GM21825 (cell line): ENCODE data around the gene SOAT1.

ENCODE experiments used
- ATAC-seq: cut with Tn5 transposase; IDR thresholded peaks from one replicate; pipeline ENCODE4 v1.9.1; 2021; ENCODE audit warnings: mild to moderate bottlenecking, moderate library complexity; ENCODE audit not compliant: unreplicated experiment

The SOAT1 gene

DNA sequence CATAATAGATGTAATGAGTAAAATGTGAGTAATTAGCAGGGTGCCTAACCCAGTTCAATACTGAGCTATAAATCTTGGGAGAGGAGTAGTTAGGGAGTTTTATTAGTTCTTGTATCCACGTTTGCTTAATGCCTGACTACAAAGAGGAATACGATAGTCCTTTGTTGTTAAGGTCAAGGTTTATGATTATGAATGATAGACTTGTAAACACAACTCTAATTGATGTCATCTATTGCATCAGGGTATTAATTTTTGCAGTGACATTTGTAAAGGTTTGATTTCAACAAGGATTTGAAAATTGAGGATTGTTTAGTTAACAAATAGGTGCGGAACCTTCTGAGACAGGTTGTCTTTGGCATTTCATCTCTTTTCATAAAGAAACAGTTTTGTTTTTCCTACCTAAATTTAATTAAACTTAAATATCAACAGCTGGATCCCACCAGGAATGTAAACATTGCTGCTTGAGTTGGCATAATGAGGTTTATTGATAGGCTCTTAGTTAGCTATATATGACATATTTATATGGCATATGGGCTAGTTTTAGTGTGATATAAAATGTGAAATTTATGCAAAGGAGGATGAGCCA is 9.7 kb downstream of the SOAT1 start:
- no peak for ATAC-seq

DNA sequence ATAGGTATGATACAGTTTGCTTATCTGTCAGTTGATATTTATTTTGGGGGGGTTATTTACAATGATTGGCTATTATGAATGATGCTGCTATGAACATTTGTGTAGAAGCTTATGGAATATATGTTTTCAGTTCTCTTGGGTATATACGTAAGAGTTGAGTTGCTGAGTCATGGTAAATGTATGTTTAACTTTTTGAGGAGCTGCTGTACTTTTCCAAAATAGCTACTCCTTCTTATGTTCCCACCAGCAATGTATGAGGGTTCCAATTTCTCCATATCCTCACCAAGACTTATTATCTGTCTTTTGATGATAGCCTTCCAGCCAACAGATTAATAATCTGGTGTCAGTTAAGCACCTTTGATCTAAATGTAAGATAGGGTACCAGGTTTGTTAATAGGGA is 11.9 kb downstream of the SOAT1 start:
- ATAC-seq, result no peak

DNA sequence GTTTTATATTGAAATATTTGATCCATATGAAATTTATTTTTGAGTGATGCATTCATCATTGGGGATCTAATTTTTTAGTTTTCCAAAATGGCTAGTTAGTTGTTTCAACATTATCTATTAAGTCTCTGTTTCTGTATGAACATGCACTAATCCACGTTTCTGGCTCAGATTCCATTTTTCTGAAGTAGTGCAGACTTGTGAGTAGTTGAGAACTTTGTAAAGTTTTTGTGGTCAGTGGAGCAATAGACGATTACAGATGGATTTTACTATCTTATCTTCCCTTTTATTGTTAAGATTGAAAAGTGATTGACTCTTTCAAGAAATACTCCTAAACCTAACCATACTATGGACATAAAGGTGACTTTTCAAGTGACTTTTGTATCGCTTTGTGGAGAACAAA is 16.7 kb downstream of the SOAT1 start:
- ATAC-seq, result no peak

DNA sequence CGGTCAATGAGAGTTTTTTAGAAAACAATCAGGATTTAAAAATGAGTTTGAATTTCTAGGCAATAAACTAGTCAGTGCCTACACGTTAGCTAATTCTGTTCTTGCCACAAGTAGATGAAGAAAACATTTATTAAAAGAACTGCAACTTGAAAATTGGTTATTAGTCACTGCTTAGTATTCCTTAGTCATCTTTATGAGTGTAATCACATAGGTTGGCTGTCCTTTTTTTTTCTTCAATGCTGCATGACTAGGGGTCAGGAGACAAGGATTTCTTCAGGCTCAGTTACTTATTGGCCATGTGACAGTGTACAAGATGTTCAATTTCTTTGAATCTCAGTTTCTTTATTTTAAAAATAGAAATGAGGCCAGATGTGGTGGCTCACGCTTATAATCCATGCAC is 17.1 kb downstream of the SOAT1 start:
- no peak for ATAC-seq

DNA sequence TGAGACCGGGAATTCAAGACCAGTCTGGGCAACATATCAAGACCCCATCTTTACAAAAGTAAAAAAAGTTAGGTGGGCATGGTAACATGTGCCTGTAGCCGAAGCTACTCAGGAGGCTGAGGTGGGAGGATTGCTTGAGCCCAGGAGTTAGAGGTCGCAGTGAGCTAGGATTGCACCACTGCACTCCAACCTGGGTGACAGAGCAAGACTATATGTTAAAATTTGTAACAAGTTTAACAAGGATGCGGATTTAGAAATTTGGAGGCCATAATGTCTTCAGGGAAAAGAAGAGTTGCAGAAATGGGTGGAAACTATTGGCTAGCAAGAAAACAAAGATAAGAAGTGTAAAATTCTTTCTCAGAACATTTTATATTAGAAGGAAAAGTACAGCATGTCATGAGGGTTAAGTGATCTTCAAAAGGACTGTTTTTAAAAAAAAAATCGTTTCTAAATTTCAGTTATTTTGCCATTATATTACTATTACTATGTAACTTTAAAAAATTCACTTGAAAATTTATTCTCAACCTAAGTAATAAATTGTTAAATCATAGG is 17.6 kb downstream of the SOAT1 start:
- no peak for ATAC-seq

DNA sequence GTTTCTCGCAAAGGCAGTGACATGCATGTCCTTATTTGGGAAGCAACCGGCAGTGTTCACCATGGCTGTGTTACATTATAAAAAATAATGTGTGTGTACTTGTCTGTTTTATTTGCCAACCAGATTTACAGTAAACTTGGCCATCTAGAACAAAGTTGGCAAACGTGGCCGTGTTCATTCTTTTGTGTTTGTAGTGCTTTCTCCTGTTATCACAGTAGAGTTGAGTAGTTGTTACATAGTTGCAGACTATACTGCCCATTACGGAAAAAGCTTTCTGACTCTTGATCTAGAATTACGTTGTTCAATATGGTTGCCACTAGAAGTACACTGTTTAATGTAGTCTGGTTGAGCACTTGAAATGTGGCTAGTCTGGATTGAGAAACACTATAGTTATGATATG is 19.4 kb downstream of the SOAT1 start:
- no peak for ATAC-seq

DNA sequence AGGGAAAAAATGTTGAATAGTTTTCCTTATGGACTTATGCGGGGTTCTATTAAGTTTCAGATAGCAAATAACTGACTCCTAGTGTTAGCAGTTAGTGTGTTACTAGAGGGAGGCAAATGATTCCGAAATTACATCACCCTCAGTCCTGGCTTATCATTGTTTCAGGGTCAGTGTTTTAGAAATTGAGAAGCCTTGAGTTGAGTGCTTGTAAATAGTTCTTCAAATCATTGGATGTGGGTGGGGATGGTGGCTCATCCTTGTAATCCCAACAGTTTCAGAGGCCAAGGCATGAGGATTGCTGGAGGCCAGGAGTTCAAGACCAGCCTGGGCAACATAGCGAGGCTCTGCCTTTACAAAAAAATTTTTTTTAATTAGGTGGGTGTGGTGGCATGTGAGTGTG is 21.3 kb downstream of the SOAT1 start:
- ATAC-seq, result no peak

DNA sequence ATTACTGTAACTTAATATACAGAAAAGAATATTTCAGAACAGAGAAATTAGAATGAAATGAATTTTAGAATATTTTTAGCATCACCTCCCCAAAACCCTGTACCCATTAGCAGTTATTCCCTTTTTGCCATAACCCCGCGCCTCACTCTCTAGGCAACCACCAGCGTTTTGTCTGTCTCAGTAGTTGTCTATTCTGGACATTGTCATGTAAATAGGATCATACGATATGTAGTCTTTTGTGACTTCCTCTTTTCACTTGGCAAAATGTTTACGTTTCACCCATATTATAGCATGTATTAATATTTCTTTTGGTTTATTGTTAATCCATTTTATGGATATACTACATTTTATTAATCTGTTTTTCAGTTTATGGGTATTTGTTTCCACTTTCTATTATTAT is 24.9 kb downstream of the SOAT1 start:
- ATAC-seq, result no peak

DNA sequence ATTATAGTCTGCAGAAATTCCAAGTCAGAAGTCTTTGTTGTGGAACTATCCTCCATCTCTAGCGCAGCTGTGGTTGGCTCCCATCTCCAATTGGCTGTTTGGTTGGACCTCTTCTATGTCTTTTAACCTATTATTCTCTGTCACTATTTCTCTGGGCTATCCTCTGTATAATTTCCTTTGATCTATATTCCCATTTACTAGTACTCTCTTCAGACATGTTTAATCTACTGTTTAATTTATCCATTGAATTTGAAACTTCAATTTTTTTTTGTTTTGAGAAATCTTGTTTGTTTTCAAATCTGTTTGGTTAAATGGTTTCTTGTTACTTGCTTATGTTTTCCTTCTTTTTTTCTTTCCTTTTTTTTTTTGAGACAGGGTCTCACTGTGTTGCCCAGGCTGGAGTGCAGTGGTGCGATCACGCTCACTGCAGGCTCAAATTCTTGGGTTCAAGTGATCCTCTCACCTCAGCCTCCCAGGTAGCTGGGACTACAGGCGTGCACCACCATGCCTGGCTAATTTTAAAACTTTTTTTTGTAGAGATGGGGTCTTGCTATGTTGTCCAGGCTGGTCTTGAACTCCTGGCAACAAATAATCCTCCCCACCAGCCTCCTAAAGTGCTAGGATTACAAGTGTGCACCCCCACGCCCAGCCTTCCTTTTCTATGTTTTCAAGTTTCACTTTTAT is 28.1 kb downstream of the SOAT1 start:
- no peak for ATAC-seq

DNA sequence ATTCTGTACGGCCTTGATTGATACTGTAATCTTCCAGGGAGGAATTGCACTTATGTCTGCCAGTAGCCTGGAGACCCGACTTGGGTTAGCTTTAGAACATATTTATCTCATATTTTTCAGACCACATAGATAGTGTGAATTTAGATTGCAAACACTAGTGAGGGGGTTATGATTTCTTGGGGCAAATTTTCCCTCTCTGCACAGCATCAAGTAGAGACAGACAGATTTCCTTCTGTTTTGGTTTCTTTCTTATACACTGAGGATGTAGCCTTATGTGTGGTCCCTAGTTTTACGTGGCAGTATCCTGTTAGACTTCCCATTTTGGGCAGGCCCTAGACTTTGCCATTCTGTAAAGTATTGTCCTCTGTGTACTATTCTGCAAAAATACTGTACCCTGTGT is 29.0 kb downstream of the SOAT1 start:
- ATAC-seq, result no peak

DNA sequence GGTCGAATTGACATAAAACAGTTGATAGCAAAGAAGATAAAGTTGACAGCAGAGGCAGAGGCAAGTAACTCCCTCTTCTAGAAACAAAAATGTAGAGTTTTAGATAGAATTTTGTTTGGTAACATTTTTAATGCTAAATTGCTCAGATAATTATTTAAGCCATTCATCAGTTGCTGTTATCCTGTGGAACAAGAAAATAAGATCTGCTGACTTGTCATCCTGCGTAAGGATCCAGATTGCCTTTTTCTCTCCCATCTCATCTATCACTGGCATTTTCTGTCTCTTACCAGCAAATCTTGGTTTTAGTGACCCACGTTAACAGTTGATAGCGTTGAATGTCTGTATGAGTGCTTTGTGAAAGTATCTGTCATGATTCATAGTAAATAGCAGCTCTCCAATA is 29.8 kb downstream of the SOAT1 start:
- no peak for ATAC-seq

DNA sequence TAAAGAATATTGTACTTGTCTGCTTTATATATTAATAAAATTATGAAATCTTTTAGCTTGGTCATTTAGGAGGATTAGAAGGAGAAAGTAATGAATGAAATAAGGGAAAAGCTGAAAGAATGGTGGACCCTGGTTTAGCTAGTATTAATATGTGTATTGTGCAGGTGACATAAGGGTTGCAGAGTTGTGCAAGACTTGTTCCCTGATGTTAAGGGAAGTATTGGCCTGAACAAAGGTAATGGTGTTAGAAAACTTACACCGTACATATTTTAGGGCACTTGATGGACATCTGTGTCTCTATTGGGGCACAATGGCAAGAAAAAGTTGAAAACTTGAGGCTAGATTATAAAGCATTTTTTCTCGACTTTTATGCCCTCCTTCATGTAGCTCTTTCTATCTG is 32.2 kb downstream of the SOAT1 start:
- no peak for ATAC-seq

DNA sequence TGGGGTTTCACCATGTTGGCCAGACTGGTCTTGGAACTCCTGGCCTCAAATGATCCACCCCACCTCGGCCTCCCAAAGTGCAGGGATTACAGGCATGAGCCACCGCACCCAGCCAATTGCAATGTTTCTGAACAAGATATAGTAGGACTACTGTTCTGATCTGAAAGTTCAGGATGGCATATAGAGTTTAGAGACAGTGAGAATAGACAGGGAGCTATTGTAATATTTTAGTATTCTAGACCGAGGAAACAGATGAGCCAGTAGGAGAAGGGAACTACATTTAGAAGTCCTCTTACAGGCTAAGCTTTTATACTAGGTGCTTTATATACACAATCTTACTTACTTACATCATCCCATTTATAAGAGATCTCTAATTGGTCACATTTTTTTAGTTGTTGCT is 33.1 kb downstream of the SOAT1 start:
- ATAC-seq, result no peak

DNA sequence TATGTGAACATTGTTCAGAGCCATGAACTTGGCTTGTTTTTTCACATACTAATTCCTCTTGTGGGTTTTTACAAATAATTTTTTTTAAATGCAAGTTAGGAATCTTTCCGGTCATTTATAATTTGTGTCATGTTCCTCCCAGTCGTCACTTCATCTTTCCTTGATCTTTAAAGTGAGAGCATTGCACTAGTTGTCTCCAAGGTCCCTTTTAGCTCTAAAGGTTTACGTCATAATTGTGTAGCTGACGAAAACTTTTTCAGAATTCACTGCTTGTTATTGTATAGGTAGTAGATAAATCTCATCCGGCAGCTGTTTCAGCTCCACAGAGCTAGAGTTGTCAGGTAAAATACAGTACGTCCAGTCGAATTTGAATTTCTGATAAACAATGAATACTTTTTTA is 33.6 kb downstream of the SOAT1 start:
- ATAC-seq, result no peak

DNA sequence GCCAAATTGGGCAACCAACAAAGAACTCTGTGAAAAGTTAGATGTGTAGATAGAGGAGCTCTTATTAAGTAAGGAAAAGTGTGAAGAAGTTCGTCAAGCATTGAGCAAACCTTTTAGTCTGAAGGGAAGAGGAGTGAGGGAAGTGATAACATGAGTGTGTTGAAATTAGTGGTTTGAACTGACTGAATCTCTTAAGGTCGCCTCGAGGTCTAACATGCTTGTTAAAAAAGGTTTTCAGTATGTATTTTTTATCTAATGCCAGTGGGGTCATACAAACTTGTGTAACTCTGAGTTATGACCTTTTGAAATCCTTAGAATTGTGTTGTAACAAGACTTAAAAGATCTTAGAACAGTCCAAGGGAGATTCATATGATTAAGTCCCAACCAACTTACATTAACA is 34.1 kb downstream of the SOAT1 start:
- ATAC-seq, result no peak

DNA sequence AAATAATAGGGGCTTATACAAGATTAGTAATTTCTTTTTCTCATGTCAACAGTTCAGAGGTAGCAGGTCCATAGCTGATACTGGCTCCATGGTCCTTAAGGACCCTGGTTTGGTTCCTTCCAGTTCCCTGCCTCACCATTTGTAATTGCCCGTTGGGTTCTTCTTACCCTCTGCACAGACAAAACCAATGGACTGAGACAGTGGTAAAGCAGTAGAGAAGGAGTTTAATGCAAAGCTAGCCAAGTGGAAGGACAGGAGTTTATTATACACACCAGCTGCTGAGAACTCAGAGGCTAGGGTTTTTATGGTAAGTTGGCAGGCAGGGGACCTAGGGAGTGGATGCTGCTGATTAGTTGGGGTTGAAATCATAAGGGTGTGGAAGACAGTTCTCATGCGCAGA is 36.3 kb downstream of the SOAT1 start:
- ATAC-seq, result no peak

DNA sequence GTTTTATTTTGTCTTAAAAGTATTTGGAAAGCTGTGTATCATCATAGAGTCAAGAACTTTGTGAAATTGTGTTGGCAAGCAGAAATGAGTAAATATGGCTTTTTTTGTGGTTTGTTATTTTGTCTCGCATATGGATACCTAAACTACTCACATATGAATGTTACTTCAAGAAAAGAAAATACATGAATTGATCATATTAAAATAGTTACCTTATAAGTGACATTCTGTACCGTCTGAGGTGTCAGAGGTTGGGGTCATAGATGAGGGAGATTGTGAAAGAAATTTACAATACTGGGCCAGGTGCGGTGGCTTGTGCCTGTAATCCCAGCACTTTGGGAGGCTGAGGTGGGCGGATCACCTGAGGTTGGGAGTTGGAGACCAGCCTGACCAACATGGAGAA is 40.8 kb downstream of the SOAT1 start:
- ATAC-seq, result no peak

DNA sequence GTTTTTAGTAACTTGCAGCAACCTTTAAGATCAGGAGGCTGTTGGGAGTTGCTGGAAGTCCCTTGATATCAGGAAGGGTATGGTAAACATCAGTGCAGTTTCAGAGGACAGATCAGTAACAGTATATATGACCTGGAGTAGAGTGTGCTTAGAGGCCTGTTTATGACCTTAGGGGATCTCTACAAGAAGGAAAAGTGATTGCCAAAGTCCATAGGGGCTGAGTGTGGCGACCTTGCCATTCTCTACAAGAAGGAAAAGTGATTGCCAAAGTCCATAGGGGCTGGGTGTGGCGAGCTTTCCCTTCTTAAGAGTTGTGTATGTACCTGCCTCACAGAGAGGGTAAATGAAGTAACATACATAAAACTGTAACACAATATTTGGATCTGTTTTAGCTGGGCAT is 43.7 kb downstream of the SOAT1 start:
- ATAC-seq, result no peak

DNA sequence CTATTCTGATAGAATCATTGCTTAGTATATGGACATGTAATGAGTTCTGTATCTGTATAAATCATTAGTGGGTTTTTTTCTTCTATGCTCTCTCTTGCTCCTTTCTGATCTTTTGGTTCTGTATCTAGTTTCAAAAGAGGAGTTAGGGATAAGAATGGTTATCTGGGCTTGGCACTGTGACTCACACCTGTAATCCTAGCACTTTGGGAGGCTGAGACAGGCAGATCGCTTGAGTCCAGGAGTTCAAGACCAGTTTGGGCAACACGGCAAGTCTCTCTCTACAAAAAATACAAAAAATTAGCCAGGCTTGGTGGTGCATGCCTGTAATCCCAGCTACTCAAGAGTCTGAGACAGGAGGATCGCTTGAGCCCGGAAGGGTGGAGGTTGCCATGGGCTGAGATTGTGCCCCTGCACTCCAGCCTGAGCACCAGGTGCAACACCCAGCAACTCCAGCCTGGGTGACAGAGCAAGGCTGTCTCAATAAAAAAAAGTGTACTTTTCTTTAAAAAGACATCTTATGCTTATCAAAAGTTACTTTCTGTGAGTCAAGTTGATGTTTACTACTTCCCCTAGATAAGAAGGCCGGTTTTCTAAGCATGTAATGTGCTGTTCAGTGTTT is 44.5 kb downstream of the SOAT1 start:
- no peak for ATAC-seq

DNA sequence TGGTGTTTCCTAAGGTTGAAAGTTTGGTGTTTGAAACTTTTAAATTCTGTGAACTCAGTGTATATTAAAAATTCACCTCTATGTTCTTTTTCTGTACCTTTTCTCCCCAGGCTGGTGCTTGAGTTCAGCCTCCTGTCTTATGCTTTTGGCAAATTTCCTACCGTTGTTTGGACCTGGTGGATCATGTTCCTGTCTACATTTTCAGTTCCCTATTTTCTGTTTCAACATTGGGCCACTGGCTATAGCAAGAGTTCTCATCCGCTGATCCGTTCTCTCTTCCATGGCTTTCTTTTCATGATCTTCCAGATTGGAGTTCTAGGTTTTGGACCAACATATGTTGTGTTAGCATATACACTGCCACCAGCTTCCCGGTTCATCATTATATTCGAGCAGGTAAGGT is 47.3 kb downstream of the SOAT1 start:
- no peak for ATAC-seq

DNA sequence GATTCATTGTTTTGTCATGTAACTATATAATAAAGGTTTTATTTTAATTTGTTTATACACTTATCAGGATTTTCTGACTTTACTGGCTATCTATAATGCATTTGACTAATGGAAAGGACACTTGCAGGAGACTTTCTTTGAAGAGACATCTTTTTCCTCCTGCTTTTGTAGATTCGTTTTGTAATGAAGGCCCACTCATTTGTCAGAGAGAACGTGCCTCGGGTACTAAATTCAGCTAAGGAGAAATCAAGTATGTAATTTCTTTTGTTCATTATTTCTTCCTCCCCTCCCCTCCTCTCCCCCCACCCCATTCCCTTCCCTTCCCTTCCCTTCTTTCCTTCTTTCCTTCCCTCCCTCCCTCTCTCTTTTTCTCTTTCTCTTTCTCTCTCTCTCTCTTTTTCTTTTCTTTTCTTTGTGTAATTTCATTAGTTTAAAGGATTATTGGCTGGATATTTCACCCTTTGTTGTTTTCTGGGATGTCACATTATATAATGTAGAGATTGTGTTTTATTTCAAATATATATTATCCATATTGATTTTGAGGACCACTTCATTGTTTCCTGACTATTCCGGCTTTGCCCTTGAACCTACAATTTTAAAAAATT is 48.4 kb downstream of the SOAT1 start:
- ATAC-seq, result no peak
